Measurements from ENCODE around the gene INPP4A.

INPP4A gene

GRCh38 chr2:98500561-98500960, 55.9 kb downstream of the INPP4A start:
- no peak for DNase-seq

- no peak for DNase-seq
Measured at GRCh38 chr2:98501223-98501622, 56.6 kb downstream of the INPP4A start.

- no peak for DNase-seq
Measured at GRCh38 chr2:98501876-98502275, 57.2 kb downstream of the INPP4A start.

- no peak for DNase-seq
Measured at GRCh38 chr2:98502556-98503335, 58.1 kb downstream of the INPP4A start.

- DNase-seq = no peak
Measured at GRCh38 chr2:98503481-98504105, 58.9 kb downstream of the INPP4A start.

- no peak for DNase-seq
Measured at GRCh38 chr2:98504381-98505109, 59.9 kb downstream of the INPP4A start.

- peak; percentile 32 for DNase-seq
Measured at GRCh38 chr2:98505311-98505808, 60.7 kb downstream of the INPP4A start.

GRCh38 chr2:98505971-98506664, 61.5 kb downstream of the INPP4A start:
- DNase-seq = no peak

- no peak for DNase-seq
Measured at GRCh38 chr2:98506881-98507280, 62.2 kb downstream of the INPP4A start.

GRCh38 chr2:98507461-98507860, 62.8 kb downstream of the INPP4A start:
- no peak for DNase-seq

GRCh38 chr2:98507891-98508708, 63.4 kb downstream of the INPP4A start:
- no peak for DNase-seq

- DNase-seq = peak; percentile 48
Measured at GRCh38 chr2:98508709-98509066, 64.0 kb downstream of the INPP4A start.

- DNase-seq = no peak
Measured at GRCh38 chr2:98509542-98510321, 65.1 kb downstream of the INPP4A start.

GRCh38 chr2:98510322-98510662, 65.6 kb downstream of the INPP4A start:
- no peak for DNase-seq

- no peak for DNase-seq
Measured at GRCh38 chr2:98511981-98512380, 67.3 kb downstream of the INPP4A start.

GRCh38 chr2:98512699-98513098, 68.0 kb downstream of the INPP4A start:
- no peak for DNase-seq

GRCh38 chr2:98514096-98514639, 69.5 kb downstream of the INPP4A start:
- no peak for DNase-seq

- no peak for DNase-seq
Measured at GRCh38 chr2:98514879-98515249, 70.2 kb downstream of the INPP4A start.

- no peak for DNase-seq
Measured at GRCh38 chr2:98515250-98515991, 70.8 kb downstream of the INPP4A start.

GRCh38 chr2:98516571-98516970, 71.9 kb downstream of the INPP4A start:
- DNase-seq = no peak

GRCh38 chr2:98517636-98518035, 73.0 kb downstream of the INPP4A start:
- no peak for DNase-seq
